ENCODE measurements around the gene LGALS13.

Gene LGALS13

DNA sequence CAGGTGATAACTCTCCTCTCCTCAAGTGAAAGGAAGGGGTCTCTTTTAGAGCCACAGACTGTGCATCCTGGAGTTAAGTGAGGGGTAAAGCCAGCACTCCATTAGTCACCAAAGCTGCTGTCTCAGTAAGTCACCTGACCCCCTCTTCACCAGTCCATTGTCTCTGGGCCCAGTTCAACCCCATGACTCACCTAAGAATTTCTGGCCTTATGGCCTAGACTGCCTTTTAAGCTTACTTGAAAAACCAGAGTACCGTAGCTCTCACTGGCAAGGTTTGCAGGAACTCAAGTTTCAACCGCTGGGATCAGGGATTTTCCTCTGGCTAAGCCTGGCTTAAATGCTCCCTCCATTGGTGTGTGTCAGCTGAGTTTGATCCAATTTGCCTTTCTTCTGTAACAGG, 38.9 kb upstream of the LGALS13 start:
- H3K36me3 ChIP-seq (ENCODE audit: control insufficient read depth, low read length) = no peaks in the 10 kb centered on the region

DNA sequence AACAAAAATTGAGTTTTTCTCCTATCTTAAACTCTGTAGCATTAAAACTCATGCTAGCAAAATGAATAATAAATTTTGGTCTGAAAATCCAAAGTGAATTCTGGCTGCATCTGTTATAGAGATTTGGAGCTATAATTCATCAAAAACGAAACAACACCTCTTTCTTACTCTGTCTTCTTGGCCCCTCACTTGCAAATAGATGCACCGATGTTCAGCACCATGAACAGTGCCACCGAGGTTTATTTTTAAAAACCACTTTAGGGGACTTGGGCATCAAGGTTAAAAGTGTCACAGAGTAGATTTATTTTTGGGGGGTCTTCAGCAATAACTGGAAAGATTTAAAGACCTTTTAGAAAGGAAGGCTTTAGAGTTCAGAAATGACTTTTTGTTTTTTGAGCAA, 36.3 kb upstream of the LGALS13 start:
- Histone ChIP-seq H3F3A (ENCODE audit: control insufficient read depth, insufficient read depth) (no peaks in the 10 kb centered on the region), H3K27me3 (ENCODE audit: control insufficient read depth, low read length) (peaks cover 6% of the 10 kb centered on the region), H3K36me3 (ENCODE audit: control insufficient read depth, low read length) (no peaks in the 10 kb centered on the region), H3K4me2 (ENCODE audit: low read length) (no peak overlapping the region), H3K27ac (ENCODE audit: low read depth, low read length) (no peak overlapping the region), H3K9me2 (replicated peaks; ENCODE audit: control insufficient read depth, low read length) (no peaks in the 10 kb centered on the region), H3K4me1 (ENCODE audit: control insufficient read depth, low read length) (no peaks in the 10 kb centered on the region), H3K4me3 (ENCODE audit: low read length) (no peak overlapping the region), H3K79me2 (ENCODE audit: control insufficient read depth, low read length) (no peaks in the 10 kb centered on the region), H3K9me3 (ENCODE audit: control insufficient read depth, insufficient read depth, low read length) (no peaks in the 10 kb centered on the region), H4K20me1 (ENCODE audit: control insufficient read depth, insufficient read depth, low read depth, low read length) (no peaks in the 10 kb centered on the region)
- TF ChIP-seq CTCF (IDR thresholded peaks at IDR 0.05; ENCODE audit: low read depth, low read length, poor library complexity, severe bottlenecking) = no peak
- no peak for TF ChIP-seq EZH2phosphoT487 (IDR thresholded peaks at IDR 0.05; ENCODE audit: borderline replicate concordance, low read length)

More for the DNA sequence above, 38.9 kb upstream of the LGALS13 start:
- peaks cover 11% of the 10 kb centered on the region for H3K27me3 ChIP-seq (ENCODE audit: control insufficient read depth, low read length)
- no peaks in the 10 kb centered on the region for H3K9me2 ChIP-seq (replicated peaks; ENCODE audit: control insufficient read depth, low read length)
- no peaks in the 10 kb centered on the region for H3K4me1 ChIP-seq (ENCODE audit: control insufficient read depth, low read length)
- no peaks in the 10 kb centered on the region for H3K9me3 ChIP-seq (ENCODE audit: control insufficient read depth, insufficient read depth, low read length)
- no peaks in the 10 kb centered on the region for H3K79me2 ChIP-seq (ENCODE audit: control insufficient read depth, low read length)
- no peak overlapping the region for H3K4me2 ChIP-seq (ENCODE audit: low read length)
- H3K4me3 ChIP-seq (ENCODE audit: low read length) = no peak overlapping the region
- H4K20me1 ChIP-seq (ENCODE audit: control insufficient read depth, insufficient read depth, low read depth, low read length) = no peaks in the 10 kb centered on the region
- H3K27ac ChIP-seq (ENCODE audit: low read depth, low read length) = no peak overlapping the region
- TF ChIP-seq EZH2phosphoT487 (IDR thresholded peaks at IDR 0.05; ENCODE audit: borderline replicate concordance, low read length) = no peak
- no peak for TF ChIP-seq CTCF (IDR thresholded peaks at IDR 0.05; ENCODE audit: low read depth, low read length, poor library complexity, severe bottlenecking)
- no peaks in the 10 kb centered on the region for H3F3A ChIP-seq (ENCODE audit: control insufficient read depth, insufficient read depth)

GRCh38 chr19:39568604-39569003, 33.7 kb upstream of the LGALS13 start:
- no peaks in the 10 kb centered on the region for H4K20me1 ChIP-seq (ENCODE audit: control insufficient read depth, insufficient read depth, low read depth, low read length)
- no peak overlapping the region for H3K4me3 ChIP-seq (ENCODE audit: low read length)
- H3K27me3 ChIP-seq (ENCODE audit: control insufficient read depth, low read length) = peaks cover 6% of the 10 kb centered on the region
- no peak overlapping the region for H3K27ac ChIP-seq (ENCODE audit: low read depth, low read length)
- no peaks in the 10 kb centered on the region for H3K4me1 ChIP-seq (ENCODE audit: control insufficient read depth, low read length)
- no peaks in the 10 kb centered on the region for H3K79me2 ChIP-seq (ENCODE audit: control insufficient read depth, low read length)
- TF ChIP-seq CTCF (IDR thresholded peaks at IDR 0.05; ENCODE audit: low read depth, low read length, poor library complexity, severe bottlenecking) (no peak), EZH2phosphoT487 (IDR thresholded peaks at IDR 0.05; ENCODE audit: borderline replicate concordance, low read length) (no peak)
- no peaks in the 10 kb centered on the region for H3F3A ChIP-seq (ENCODE audit: control insufficient read depth, insufficient read depth)
- no peaks in the 10 kb centered on the region for H3K36me3 ChIP-seq (ENCODE audit: control insufficient read depth, low read length)
- H3K4me2 ChIP-seq (ENCODE audit: low read length) = no peak overlapping the region
- no peaks in the 10 kb centered on the region for H3K9me2 ChIP-seq (replicated peaks; ENCODE audit: control insufficient read depth, low read length)
- no peaks in the 10 kb centered on the region for H3K9me3 ChIP-seq (ENCODE audit: control insufficient read depth, insufficient read depth, low read length)

- TF ChIP-seq CTCF (IDR thresholded peaks at IDR 0.05; ENCODE audit: low read depth, low read length, poor library complexity, severe bottlenecking) (no peak), EZH2phosphoT487 (IDR thresholded peaks at IDR 0.05; ENCODE audit: borderline replicate concordance, low read length) (no peak)
- no peak overlapping the region for H3K4me3 ChIP-seq (ENCODE audit: low read length)
- no peaks in the 10 kb centered on the region for H3K9me2 ChIP-seq (replicated peaks; ENCODE audit: control insufficient read depth, low read length)
- no peaks in the 10 kb centered on the region for H3K79me2 ChIP-seq (ENCODE audit: control insufficient read depth, low read length)
- H3F3A ChIP-seq (ENCODE audit: control insufficient read depth, insufficient read depth) = no peaks in the 10 kb centered on the region
- no peaks in the 10 kb centered on the region for H3K4me1 ChIP-seq (ENCODE audit: control insufficient read depth, low read length)
- H3K27me3 ChIP-seq (ENCODE audit: control insufficient read depth, low read length) = peaks cover 32% of the 10 kb centered on the region
- H3K4me2 ChIP-seq (ENCODE audit: low read length) = no peak overlapping the region
- H3K27ac ChIP-seq (ENCODE audit: low read depth, low read length) = no peak overlapping the region
- H3K36me3 ChIP-seq (ENCODE audit: control insufficient read depth, low read length) = no peaks in the 10 kb centered on the region
- no peaks in the 10 kb centered on the region for H3K9me3 ChIP-seq (ENCODE audit: control insufficient read depth, insufficient read depth, low read length)
- no peaks in the 10 kb centered on the region for H4K20me1 ChIP-seq (ENCODE audit: control insufficient read depth, insufficient read depth, low read depth, low read length)
Observed at GRCh38 chr19:39582442-39582841, 19.9 kb upstream of the LGALS13 start.

All from DOHH2 (cell line).